Keratinocyte (primary cell): ENCODE measurements around the gene CCDC33.

Source experiments
- EZH2 ChIP-seq: IDR thresholded peaks from one replicate; pipeline ENCODE4 v1.6.1; 2012; ENCODE audit warnings: inconsistent platforms, mild to moderate bottlenecking, low read length, moderate library complexity
- TF ChIP-seq, protein P1 (sequence below), 3 experiments: IDR thresholded peaks in 1 of 3; conservative IDR thresholded peaks in 1 of 3; optimal IDR thresholded peaks in 1 of 3; 2 replicates in 2 of 3; 3 replicates in 1 of 3; pipeline versions ENCODE3 to v1.5.1; 2011; ENCODE audit warnings: low read length in 3 of 3, mild to moderate bottlenecking in 3 of 3, moderate library complexity in 2 of 3, control low read depth in 1 of 3, inconsistent platforms in 1 of 3; ENCODE audit not compliant: insufficient read depth in 2 of 3; ENCODE audit errors: extremely low read depth in 1 of 3

DNA sequence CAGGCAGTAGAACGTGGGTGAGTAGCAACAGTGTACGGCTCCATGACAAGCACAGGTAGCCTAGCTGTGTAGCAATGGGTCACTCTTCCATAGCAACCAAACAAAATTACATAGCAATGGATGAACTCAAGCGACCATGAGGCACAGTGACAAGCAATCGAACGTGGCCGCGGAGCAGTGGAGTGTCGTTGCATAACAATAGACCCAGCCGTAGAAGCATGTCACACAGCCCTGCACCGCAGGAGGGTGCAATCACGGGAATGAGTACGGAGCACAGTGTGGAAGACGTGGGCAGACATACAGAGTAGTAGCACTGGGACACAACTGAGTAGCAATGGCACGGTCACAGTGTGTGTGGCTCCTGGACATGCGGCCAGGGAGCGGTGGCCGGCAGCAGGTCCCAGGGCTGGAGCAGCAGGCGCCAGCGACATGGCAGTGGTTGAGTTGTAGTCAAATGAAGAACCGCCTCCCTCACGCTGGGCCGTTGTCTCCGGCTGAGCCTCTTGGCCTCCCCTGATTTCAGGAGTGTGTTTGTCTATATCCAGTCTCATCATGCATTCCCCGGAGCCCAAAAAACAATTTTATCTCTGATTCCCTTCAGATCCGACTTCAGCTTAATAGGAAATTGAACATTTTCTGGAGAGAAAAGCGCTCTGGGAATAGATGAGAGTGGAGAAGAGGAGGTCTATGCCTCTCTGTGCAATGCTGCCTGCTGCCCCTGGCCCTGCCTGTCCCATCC is 64.1 kb downstream of the CCDC33 start:
- TF ChIP-seq, protein P1, sequence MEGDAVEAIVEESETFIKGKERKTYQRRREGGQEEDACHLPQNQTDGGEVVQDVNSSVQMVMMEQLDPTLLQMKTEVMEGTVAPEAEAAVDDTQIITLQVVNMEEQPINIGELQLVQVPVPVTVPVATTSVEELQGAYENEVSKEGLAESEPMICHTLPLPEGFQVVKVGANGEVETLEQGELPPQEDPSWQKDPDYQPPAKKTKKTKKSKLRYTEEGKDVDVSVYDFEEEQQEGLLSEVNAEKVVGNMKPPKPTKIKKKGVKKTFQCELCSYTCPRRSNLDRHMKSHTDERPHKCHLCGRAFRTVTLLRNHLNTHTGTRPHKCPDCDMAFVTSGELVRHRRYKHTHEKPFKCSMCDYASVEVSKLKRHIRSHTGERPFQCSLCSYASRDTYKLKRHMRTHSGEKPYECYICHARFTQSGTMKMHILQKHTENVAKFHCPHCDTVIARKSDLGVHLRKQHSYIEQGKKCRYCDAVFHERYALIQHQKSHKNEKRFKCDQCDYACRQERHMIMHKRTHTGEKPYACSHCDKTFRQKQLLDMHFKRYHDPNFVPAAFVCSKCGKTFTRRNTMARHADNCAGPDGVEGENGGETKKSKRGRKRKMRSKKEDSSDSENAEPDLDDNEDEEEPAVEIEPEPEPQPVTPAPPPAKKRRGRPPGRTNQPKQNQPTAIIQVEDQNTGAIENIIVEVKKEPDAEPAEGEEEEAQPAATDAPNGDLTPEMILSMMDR (optimal IDR thresholded peaks at IDR 0.05 in 1 of 3, IDR thresholded peaks at IDR 0.05 in 1 of 3, conservative IDR thresholded peaks at IDR 0.05 in 1 of 3; ENCODE audit: extremely low read depth in 1 of 3, insufficient read depth in 2 of 3, low read length in 3 of 3), result no peak
- TF ChIP-seq EZH2, result no peak
